Stimulated activated CD8-positive, alpha-beta memory T cell treated with anti-CD3 and anti-CD28 coated beads, Interleukin-15, amount 100 ng/mL, for 1 hour (primary cell): ENCODE measurements around the gene E2F3.

Experiments
- DNase-seq: peaks from one replicate; pipeline ENCODE4 v3.0.0-alpha.2; 2020; ENCODE audit warnings: low read depth

E2F3 gene

GRCh38 chr6:20402342-20403069 lies 827 bp downstream of the E2F3 start:
- no peak for DNase-seq

GRCh38 chr6:20403070-20403765 lies 1.5 kb downstream of the E2F3 start:
- peak; percentile 62 for DNase-seq

DNA sequence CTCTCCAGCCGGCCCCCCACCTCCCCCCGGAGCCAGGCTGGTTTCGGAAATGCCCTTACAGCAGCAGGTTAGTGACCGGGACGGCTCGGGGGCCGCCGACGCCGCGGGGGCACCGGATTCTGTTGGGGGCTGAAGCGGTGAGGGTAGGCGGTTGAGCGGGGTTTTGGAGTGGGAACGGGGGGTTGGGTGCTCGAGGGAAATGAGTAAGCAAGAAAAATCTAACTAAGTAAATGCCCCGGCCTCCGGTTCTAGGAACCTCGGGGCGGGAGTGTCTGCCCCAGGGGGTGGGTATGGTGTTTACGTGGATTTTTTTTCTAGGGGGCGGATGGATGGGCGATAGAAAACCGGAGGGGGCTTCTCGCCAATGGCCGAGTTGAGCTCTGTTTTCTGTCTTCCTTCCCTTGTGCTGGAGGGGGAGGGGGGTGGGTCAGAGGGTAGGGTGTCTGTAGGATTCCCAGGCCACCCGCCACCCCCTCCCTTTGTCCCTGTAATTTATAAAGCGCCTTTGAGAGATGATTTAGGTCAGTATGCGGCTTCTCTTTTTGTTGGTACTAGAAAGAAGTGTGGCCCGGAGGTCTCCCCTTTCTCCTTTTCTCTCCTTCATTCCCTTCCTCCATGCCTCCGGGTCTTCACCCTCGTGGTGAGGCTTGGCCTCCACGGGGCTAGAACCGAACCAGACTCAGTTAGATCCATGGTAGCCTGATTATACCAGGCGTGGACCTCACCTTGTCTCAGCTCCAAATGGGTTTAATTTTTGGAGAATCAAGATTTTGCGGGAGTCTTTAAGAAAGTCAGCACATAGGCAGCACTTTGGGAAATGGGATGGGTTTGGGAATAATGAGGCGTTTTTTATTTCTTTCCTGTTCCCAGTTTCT lies 2.3 kb downstream of the E2F3 start:
- peak; percentile 50 for DNase-seq

DNA sequence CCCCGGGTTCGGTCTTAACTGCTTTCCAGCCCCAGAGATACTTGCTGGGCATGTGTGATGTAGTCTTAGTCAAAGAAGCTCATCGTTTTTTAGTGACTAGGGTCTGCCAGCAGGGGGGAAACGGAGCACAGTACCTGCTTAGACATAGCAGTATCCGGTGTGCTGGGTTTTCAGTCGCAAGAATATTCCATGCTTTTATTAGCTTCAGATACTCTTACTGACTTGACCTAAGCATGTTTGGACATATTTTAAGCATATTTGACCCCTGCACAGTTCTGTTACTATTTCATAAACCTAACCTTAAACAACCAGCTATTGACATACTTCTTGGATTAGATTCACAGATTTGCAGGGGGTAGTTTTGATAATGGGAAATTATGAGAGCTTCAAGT lies 3.0 kb downstream of the E2F3 start:
- DNase-seq = peak; percentile 43

GRCh38 chr6:20408851-20409250 lies 7.2 kb downstream of the E2F3 start:
- DNase-seq = no peak

GRCh38 chr6:20409427-20409971 lies 7.8 kb downstream of the E2F3 start:
- no peak for DNase-seq

DNA sequence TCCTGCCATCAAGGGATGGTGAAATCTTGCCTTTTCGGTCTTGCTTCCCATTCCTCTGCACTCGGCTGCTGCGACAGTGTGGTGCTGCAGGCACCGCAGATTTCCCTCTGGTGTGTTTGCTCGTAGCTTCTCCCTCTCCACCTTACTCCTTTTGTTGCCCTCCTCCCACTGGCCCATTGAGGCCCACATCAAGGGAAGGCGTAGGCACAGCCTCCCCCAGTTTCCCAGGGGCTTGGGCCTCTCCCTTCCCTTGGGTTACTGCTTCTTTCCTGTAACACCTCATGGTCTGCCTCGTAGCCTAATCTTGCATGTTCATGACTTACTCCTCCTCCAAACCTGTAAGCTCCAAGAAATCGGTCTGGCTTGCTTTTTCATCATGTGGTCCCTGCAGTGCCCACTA lies 9.9 kb downstream of the E2F3 start:
- DNase-seq = no peak

DNA sequence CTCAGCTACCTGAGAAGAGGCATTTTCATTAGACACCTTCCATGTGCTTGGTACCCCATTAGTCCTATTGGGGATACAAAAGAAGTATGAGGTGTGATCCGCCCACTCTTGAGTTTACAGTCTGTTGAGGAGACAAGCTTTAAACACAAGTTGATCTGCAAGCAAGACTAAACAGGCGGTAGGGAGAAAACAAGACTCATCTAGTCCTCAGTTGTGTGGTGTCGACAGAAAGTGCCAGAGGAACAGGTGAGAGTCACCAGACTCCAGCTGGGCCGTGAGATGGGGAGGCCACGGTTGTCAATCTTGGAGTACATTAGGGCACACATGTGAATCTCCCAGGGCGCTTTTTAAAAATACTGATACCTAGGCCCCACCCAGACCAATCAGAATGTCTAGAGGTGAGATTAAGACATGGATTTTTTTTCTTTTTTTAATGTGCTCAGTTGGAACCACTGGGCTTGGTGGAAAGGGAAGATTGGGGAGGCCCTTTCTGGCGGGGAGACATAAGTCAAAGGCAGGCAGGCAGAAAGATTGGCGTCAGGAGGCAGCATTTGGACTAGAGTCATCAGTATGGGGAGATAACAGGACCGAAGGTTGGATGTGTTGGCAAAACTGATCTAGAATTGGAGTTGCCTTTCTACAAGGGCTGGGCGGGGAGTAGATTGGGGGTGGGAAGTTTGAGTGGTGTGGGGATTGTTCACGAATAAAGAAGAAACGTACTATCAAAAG lies 10.4 kb downstream of the E2F3 start:
- DNase-seq = no peak

GRCh38 chr6:20412682-20413073 lies 11.0 kb downstream of the E2F3 start:
- DNase-seq = no peak

GRCh38 chr6:20413826-20414225 lies 12.1 kb downstream of the E2F3 start:
- no peak for DNase-seq

DNA sequence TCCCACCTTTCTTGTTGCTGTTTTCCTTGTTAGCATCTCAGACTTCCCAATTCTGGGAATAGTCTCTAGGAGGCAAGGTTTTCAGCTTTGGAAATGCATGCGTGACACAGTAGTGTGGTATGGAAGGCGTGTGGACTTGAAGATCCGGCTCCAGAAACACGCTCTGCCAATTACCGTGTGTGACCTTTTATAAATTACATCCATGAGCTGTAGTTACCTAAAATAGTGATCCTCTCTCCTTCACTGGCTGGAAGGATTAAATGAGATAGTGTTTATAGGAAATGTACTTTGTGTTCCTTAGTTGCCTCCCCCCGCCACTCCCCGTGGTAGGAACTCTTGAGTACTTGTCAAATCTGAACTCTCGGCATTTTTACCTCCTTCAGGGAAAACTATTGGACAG lies 13.0 kb downstream of the E2F3 start:
- no peak for DNase-seq

GRCh38 chr6:20415304-20415703 lies 13.6 kb downstream of the E2F3 start:
- no peak for DNase-seq

DNA sequence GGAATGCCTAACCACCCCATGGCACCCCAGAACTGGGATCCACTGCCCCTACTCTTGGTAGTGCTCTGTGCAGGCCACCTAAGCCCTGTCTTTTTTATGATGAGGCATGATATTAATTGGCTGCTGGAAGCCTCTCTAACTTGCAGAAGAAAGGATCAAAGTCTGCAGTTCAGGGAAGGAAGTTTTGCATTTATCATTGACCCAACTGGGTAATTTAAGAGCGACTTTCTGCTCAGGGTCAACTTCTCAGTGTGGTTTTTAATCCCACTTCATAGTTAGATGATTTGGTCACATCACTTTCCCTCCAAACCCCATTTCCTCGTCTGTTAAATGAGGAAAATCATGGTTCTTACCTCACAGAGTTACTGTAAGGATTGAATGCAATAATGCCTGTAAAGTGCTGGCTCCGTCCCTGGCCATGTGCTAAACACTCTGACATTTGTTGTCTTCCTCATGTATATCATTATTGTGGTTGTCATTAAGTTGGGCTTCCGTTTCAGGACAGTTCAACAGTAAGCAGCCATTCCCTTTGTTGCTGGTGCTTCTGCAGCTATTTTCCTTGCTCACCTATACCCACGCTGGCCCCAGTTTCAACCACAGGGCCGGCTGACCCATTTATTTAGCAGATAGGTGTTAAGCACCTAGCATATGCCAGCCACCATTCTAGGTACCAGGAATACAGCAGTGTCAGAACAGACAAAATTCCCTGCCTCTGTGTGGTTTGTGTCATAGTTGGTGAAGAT lies 14.2 kb downstream of the E2F3 start:
- DNase-seq = no peak

DNA sequence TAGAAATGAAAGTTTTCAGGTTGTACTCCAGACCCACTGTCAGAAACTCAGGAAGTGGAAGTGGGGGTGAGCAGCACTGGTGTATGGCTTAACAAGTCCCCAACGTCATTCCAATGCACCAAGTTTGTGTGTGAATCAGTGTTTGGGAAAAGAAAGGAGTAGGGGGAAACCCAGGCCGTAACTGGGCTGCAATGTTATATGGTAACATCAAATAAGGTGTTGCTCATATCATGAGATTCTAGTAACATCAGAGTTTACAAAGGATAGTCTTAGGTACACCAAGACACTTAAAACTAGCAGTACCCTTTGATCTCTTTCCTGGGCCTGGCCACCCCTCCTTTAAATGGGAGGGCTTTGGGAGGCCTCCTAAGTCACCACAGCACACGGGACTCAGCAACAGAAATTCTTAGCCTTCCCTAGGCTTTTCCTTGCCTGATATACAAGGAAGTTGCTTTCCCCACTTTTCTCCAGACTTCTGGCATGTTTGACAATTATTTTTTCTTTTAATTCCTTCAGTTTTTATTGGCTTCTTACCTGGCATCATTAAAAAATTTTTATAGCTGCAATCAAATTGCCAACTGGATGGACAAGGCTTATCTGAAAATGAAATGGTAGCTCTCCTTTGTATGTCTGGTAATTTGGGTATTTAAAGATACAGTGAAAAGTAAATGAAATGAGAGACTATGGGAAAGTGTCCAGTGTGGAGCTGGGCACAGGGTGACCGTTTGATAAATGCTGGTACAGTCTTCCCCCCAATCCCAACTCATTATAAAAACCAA lies 15.1 kb downstream of the E2F3 start:
- no peak for DNase-seq

DNA sequence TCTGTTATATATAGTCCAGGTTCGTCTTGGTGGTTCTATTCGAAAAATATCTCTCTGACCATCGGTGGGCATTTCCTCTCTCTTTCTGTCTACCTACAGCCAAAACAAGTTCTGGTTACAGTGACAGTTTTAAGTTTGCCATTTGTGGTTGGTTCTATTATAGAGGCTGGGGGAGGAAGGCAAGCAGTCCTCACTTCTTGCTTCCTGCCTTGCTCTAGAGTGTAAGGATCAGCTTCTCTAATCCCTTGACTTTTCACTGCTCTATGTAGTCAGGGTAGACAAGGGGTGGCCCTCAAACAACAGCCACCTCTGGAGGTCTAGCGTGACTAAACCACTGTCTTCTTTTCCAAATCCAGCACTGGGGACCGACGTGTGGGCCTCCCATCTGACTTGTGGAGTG lies 16.1 kb downstream of the E2F3 start:
- no peak for DNase-seq

- no peak for DNase-seq
These were observed 24.8 kb downstream of the E2F3 start for GRCh38 chr6:20426177-20427082.

- no peak for DNase-seq
These were observed 26.2 kb downstream of the E2F3 start for GRCh38 chr6:20427856-20428255.

GRCh38 chr6:20432692-20433091 lies 31.0 kb downstream of the E2F3 start:
- DNase-seq = no peak

GRCh38 chr6:20433321-20433720 lies 31.6 kb downstream of the E2F3 start:
- DNase-seq = no peak
